ENCODE data around the gene RAPGEF1. TPM values are rescaled to one million over a fixed set of nuclear protein-coding genes. Genes with fewer than 3 reads are reported as not detected.

Gene RAPGEF1
- total and polyA plus RNA-seq, 12 donors = 14.5 to 136 (median 49.1) TPM

DNA sequence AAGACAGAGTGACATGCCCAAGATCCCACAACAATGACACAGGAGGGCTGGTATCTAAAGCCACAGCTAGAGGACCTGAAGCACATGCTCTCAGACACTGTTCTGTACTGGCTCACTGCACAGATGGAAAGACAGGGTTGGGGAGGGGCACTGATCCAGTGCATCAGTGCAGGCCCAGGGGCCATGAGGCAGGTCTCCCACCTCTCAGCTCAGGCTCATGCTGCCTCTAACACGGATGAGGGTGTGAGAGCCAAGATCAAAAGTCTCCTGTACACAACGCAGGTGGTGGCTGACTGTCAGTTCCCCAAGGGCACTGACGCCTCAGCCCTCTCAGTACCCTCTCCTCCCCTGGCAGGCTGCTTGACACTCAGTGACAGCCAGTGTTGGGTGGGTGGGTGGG, 10.9 kb downstream of the RAPGEF1 start:
- H3K27me3 ChIP-seq = no peaks in the 10 kb centered on the region
- H3K9me3 ChIP-seq (replicated peaks in 1 of 3) = no peaks in the 10 kb centered on the region
- H3K4me3 ChIP-seq = no peak overlapping the region
- WGBS, 4 donors = 23 to 42% (median 38%) methylated on average over 2 to 3 of the region's 3 CpGs
- TF ChIP-seq, protein P1, sequence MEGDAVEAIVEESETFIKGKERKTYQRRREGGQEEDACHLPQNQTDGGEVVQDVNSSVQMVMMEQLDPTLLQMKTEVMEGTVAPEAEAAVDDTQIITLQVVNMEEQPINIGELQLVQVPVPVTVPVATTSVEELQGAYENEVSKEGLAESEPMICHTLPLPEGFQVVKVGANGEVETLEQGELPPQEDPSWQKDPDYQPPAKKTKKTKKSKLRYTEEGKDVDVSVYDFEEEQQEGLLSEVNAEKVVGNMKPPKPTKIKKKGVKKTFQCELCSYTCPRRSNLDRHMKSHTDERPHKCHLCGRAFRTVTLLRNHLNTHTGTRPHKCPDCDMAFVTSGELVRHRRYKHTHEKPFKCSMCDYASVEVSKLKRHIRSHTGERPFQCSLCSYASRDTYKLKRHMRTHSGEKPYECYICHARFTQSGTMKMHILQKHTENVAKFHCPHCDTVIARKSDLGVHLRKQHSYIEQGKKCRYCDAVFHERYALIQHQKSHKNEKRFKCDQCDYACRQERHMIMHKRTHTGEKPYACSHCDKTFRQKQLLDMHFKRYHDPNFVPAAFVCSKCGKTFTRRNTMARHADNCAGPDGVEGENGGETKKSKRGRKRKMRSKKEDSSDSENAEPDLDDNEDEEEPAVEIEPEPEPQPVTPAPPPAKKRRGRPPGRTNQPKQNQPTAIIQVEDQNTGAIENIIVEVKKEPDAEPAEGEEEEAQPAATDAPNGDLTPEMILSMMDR (IDR thresholded peaks at IDR 0.05) = no peak
- TF ChIP-seq POLR2A (IDR thresholded peaks at IDR 0.05) = no peak
- no peak for DNase-seq
- intact Hi-C loops (cut with DNase I) = no loop called here
- H3K4me1 ChIP-seq (replicated peaks in 1 of 2) = peaks cover 24 to 64% of the 10 kb centered on the region in 2 donors
- peak overlapping the region in 2 of 5 donors; percentile 48 to 79 for H3K27ac ChIP-seq
- H3K36me3 ChIP-seq (replicated peaks in 1 of 2) = no peaks in the 10 kb centered on the region

DNA sequence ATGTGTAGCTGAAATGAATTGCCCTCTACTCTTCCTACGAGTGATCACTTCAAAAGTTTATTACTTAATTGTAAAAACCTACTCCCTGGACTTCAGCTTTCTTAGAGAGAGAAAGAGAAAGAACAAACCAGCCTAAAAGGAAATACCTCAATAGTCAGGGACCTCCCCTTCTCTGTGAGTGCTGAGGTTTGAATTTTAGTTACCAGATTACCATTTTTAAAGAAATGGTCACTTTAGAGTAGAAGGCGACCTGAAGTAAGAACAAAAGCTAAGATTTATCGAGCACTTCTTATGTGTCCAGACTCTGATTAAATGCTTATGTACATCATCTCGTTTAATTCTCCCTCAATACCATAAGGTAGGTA, 11.3 kb downstream of the RAPGEF1 start:
- Histone ChIP-seq H3K27ac (peak overlapping the region in 3 of 5 donors; percentile 40 to 79 (median 48)), H3K27me3 (no peaks in the 10 kb centered on the region)

DNA sequence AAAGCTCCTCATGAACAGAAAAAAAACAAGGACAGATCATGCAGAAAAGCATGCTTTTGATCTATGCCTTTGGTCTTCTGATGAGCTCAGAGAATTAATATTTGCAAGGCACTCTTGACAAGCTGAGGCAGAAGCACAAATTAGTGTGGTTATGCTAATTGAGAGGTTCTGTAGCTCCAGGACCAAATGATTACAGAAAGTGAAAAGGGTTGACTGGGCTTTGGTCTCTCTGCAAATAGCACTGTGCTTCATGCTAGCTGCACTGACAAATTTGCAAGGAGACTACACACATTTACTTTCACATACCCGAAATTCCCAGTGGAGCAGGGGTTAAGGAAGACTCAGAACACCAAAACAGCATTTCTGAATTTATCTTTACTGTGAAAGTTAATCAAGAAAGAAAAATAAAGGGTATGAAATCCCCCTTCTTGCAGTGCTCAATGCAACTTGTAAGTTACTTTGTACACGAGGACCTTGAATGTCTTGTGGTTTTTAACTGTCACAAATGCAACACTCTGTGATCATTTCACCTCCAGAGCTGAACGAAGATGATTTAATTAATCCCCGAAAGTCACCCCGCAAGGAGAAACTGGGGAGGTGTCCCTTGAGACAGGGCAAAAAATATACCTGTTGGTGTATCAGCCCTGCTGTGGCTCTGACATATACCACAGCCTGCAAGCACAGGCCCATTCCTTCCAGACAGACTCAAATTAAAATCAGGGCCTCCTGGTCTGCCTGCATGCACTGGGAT, 11.9 kb downstream of the RAPGEF1 start:
- no peak overlapping the region for H3K4me3 ChIP-seq
- H3K4me1 ChIP-seq (replicated peaks in 1 of 2) = peaks cover 15 to 56% of the 10 kb centered on the region in 2 donors
- no peaks in the 10 kb centered on the region for H3K9me3 ChIP-seq (replicated peaks in 1 of 3)
- H3K27me3 ChIP-seq = no peaks in the 10 kb centered on the region
- WGBS, 4 donors = 26 to 53% (median 34%) methylated on average over 5 of the region's 5 CpGs
- no peaks in the 10 kb centered on the region for H3K36me3 ChIP-seq (replicated peaks in 1 of 2)
- intact Hi-C loops (cut with DNase I) = no loop called here
- TF ChIP-seq, protein P1 (IDR thresholded peaks at IDR 0.05) = no peak
- TF ChIP-seq POLR2A (IDR thresholded peaks at IDR 0.05) = no peak
- peak overlapping the region in 3 of 5 donors; percentile 40 to 56 (median 47) for H3K27ac ChIP-seq
- DNase-seq = no peak

More for the DNA sequence above, 11.3 kb downstream of the RAPGEF1 start:
- intact Hi-C loops (cut with DNase I) = no loop called here
- 72 to 75% (median 73%) methylated on average over 4 of the region's 4 CpGs for WGBS, 4 donors
- H3K36me3 ChIP-seq (replicated peaks in 1 of 2) = no peaks in the 10 kb centered on the region
- no peak for DNase-seq
- H3K4me3 ChIP-seq = no peak overlapping the region
- H3K9me3 ChIP-seq (replicated peaks in 1 of 3) = no peaks in the 10 kb centered on the region
- H3K4me1 ChIP-seq (replicated peaks in 1 of 2) = peaks cover 21 to 60% of the 10 kb centered on the region in 2 donors
- no peak for TF ChIP-seq POLR2A (IDR thresholded peaks at IDR 0.05)
- TF ChIP-seq, protein P1 (IDR thresholded peaks at IDR 0.05) = no peak

DNA sequence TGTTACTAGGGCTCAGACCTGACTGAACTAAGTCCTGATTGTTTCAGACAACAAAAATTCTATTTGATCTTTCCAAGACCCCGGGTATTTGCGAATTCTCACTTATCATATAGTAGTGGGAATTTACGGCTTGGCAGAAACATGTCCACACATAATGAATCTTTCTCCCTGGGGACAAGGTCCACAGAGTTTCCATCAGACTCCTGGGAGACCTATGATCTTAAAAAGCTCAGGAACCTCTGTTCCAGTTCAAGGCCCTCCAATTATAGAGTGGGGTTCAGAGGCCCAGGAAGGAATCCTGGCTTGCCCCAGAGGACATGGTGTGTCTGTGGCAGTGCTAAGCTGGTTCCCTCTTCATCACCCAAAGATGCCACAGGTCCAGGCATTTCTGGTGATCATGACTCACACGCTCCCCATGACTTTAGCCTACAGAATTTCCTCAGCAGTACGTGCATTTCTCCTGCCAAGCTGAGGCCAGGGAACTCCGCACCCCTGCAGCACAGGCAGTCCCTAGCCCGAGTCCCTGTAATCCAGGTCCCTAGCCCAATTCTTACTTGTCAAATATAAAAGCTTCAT, 12.6 kb downstream of the RAPGEF1 start:
- Histone ChIP-seq H3K36me3 (replicated peaks in 1 of 2) (no peaks in the 10 kb centered on the region), H3K27ac (peak overlapping the region in 3 of 5 donors; percentile 40 to 56 (median 47)), H3K9me3 (replicated peaks in 1 of 3) (no peaks in the 10 kb centered on the region), H3K4me3 (no peak overlapping the region), H3K27me3 (no peaks in the 10 kb centered on the region), H3K4me1 (replicated peaks in 1 of 2) (peaks cover 15 to 55% of the 10 kb centered on the region in 2 donors)
- TF ChIP-seq POLR2A (IDR thresholded peaks at IDR 0.05) = no peak
- TF ChIP-seq, protein P1 (IDR thresholded peaks at IDR 0.05) = no peak
- DNase-seq = peak in 6 of 7 donors; percentile 52 to 71 (median 66)
- 47 to 65% (median 55%) methylated on average over 7 of the region's 7 CpGs for WGBS, 4 donors
- intact Hi-C loops (cut with DNase I) = no loop called here
